ENCODE results near the gene ZBTB34.

ZBTB34 gene

DNA sequence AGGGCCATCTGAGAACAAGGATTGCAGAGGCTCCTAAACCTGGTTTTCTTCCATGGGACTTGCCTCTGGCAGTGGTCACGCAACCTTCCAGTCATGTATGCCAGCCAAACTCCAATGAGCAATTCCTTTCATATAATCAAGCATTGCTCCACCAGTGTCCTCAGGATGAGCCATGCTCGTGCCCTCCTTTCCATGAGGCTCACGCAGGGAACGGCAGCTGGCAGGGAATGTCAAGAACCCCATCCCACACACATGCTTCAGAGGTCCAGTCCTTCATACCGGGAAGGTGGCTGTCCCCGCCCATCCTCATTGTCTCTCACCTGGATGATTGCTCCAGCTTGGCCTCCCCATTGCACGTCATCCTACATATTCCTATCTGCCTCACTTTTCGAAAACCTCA, 13.4 kb upstream of the ZBTB34 start:
- DNase-seq = no peak

DNA sequence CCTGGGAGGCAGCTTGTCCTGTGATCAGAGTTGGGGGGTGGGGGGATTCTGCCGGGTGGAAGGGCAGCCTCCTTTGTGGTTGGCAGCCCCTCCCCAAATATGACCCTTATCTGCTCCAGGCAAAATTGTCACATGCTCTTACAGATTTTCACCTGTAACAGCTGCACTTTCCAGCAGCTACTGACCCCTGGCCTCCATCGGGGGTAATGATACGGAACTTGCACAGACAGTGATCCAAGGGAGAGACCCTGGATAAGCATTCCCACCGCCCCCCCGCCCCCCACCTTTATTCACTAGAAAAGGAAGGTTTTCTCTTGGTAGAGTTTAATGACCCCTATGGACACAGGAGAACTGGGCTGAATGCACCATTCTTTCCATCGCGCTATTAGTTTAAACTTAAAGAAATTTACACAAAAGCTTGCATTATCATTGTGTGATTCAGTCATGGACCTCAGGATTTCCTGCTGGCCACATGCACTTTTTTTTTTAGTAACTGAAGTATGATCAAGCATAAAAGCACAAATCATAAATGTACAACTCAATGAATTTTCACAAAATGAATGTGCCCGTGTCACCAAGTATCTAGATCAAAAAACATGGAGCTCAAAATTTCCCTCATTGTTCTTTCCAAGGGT, 10.7 kb upstream of the ZBTB34 start:
- DNase-seq = no peak

DNA sequence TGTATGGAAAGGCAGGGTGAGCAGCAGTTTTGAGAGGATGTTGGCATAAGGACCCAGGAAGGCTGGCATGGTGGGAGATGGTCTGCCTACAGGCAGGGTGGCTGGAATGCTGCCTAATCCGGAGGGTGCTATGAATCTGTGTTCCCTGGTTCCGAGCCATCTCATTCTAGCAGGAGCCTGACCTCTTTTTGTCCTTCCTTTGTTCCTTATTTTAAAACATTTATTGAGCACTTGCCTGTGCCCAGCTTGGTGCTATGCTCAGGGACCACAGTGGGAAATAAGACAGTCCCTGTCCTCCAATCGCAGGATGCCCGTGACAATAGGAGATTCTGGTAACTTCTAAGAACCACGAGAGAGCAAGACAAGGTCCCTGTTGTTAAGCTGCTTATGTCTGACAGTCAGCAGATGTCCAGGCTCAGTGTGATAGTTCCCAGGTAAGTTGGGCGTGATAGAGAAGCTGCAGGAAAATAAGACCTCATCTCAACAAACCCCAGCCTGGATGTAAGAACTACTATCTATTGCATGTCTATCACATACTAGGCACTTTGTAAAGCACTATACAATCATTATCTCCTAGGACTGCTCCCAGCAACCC, 9.1 kb upstream of the ZBTB34 start:
- no peak for DNase-seq

DNA sequence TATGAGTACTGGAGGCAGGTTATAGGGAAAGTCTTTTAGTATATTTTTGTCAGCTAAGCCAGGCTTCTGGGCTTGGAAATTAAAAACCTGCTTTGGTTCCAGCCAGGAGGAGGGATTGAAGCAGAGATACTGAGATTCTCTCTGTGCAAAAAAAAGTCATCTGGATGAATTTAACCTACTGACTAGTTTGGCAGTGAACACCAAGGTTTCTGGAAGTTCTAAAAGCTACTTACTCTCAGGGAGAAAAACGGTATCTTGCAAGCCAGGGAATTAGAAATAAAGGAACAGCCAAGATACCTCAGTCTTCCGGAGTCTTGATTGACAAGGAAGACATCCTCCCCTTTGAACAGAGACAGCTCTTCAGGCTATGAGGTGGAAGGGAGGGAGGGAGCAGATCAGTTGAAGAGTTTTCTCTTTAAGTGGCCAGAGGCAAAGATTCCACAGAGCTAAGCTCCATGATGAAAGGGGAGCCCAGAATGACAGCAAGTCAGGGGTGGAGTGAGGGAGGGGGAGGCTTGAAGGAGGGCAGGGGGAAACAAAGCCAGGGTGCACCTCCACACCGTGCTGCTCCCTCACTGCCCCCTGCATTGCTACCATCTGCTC, 8.3 kb upstream of the ZBTB34 start:
- no peak for DNase-seq

DNA sequence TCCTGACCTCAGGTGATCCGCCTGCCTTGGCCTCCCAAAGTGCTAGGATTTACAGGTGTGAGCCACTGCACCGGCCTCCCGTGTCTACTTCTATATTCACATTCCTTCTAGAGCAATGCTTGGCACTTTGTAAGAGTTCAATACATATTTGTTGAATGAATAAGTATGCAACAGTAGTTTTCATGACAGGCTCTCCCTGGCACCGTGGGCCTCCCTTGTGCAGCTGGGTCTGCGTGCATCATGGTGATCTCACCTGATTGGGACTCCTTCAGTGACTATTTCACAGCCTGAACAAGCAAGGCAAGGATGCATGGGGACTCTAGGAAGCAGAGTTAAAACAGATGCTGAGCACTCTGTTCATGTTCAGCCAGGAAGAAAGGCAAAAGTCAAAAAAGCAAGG, 6.8 kb upstream of the ZBTB34 start:
- no peak for DNase-seq

DNA sequence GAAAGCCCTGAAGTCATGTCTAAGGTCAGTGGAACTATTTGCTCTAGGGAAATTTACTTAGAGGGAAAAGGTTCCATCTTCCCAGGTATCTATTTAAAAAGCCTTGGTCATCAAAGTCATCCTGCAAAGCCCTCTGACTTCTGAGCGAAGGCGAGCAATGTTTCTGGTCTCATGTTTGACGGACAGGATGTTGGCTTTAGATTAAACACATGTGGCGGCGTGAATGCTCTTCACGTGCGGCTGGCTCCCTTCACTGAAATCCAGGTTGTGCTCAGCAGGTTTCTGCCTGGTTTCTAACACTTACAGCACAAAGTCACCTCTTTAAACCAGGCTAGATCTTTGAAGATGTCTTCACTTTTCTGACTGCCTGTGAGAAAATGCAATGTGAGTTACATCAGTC, 5.7 kb upstream of the ZBTB34 start:
- DNase-seq = no peak

DNA sequence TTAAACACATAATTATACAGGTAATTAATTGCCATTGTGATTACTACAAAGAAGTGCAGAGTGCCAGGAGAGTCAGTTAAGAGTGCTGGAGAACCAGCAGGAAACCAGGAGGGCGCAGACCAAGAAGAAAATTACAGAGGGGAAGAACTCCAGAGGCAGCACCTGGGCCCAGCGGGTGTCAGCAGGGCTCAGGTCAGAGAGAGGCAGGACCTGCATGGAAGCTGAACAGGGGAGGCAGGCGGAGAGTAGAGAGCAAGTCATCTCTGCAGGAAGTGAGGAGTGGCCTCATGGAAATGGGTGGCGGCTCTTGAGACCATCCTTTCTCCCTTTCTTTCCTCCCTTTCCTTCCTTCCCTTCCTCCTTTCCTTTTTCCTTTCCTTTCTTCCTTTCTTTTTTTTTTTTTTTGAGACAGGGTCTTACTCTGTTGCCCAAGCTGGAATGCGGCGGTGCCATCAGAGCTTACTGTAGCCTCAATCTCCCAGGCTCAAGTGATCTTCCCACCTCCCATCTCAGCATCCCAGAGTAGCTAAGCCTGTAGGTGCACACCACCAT, 4.0 kb upstream of the ZBTB34 start:
- no peak for DNase-seq

DNA sequence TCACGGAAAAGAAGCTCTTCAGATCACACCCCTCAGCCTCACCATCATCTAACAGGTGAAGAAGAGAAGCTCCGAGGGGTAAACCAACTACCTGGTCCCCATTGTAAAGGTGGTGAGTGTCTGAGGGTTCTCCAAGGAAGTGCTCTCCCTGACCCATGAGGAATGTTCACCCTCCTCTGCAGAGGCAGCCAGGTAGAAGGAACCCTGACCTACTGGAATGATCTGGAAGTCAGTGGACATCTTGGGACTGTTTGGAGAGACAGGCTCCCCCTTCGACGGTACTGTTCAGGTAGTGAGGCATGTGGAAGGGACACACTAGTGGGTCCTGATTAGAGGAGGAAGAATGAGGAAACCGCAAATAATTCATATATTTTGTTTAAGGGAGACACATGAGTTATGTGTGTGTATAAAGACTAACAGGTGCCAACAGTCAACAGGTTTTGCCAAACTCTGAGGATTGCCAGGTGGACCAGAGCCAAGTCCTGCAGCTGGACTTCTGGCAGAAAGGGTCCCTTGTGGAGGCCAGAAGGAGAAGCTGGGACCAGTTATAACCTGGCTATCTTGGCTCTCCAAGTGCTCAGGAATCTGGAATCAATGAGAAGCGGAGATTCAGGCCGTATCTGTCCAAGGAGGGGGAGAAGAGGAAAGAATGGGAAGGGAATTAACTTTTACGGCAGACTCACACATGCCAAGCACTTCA, 3.0 kb upstream of the ZBTB34 start:
- DNase-seq = no peak

DNA sequence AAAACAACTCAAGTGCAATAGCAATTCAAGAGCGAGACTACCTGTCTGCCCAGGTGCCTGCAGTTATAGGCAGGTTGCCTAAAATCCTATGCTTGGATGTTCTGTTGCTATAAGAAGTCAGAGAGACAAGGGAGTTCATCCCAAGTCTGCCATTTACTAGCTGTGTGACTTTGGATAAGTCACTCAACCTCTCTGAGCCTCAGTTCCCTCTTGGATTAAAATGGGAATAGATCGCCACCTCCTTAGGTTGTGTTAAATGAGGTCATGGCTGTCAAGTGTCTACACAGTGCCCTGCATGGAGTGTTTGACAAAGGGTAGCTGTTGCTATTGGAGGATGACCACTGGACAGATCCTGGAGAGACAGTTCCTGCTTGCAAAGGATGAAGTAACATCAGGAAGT, 1.3 kb upstream of the ZBTB34 start:
- no peak for DNase-seq

DNA sequence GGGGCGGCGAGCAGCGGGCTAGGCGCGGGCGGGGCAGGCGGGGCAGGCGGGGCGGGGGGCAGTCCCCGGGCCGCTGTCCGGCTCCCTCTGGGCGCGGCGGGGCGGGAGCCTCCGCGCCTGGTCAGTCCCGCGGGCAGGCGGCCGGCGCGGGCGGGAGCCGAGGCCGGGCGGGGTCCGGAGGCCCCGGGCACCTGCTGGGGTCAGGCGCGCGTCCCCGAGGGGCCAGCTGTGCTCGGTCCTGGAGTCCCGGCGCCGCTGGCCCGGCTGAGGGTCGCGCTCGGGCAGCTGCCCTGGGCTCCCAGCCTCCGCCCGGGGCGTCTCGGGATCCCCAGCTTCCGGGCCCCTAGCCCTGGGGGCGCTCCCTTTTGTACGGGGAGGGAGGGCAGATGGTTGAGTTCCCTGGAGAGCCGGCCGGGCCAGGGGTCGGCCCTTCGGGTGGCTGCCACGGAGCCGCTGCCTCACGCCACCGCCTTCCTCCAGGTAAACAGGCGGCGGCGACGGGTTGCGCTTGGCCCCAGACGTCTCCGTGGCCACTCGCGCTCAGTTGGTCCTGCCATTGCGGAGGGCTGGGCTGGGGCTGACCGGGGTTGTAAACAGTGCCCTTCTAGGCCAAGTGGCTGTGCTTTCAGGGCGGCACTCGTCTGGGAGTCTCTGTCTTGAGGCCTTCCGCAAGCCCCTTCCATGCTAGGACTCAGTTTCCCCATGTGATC, 473 bp downstream of the ZBTB34 start:
- DNase-seq = no peak

DNA sequence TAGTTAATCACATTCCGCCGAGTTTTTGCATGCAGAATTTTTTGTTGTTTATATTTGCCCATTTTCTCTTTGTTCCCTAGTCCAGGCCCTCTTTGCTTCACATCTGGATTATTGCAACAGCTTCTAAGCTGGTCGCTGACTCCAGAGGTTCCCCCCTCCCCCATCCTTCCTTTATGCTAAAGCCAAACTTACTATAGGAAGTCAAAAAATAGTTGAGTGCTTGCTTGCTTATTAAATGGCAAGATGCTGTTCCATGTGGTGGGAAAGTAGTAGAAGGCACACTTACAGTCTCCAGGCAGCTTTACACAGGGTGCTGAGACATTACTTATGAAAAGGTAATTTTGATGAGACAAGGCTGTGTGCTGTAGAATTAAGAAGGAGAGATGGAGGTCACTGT, 1.3 kb downstream of the ZBTB34 start:
- DNase-seq = no peak

DNA sequence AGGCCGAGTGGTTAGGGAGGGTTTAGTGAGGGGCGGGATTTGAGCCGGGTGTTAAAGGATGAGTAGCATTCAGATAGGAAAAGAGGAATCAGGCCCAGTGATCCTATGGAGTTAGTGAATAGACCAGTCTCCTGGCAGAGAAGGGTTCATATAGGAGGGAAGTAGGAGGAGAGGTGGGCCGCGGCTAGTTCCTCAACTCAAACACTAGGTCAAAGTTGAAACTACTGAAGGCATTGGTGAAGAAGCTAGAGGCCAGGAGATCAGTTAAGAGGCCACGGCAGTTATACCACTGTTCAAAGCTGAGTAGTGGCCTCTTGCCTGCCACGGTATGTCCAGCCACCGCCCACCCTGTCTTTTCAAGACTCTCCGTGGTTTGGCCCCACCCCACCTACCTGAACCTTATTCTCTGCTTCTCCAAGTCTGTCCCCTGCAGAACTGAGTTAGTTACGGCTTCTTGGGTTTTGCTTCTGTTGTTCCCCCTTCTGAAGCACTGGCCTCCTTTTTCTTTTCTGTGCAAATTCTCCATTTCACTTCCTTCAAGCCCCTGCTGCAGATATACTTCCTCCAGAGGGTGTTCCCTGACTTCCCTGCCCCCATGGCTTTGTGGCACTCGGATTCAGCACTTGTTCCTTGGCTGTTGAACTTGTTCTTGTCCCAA, 1.8 kb downstream of the ZBTB34 start:
- no peak for DNase-seq

DNA sequence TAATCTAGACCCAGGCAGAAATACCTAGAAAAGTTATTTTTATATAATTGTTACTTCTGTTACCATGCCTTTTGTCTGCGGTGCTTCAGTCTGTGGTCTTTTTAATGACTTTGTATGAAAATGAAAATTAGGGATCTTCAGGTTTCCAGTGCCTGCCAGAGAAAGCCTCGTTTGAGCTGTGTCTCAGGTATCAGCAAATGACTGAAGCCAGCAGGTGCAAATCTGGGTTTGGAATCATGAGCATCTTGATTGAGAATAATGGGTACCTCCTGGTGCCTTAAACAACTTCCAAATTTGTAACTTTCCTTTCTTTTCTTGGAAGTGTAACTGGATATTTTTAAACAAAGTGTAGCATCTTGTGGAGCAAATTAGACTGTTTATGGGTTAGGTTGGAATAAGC, 4.3 kb downstream of the ZBTB34 start:
- no peak for DNase-seq

DNA sequence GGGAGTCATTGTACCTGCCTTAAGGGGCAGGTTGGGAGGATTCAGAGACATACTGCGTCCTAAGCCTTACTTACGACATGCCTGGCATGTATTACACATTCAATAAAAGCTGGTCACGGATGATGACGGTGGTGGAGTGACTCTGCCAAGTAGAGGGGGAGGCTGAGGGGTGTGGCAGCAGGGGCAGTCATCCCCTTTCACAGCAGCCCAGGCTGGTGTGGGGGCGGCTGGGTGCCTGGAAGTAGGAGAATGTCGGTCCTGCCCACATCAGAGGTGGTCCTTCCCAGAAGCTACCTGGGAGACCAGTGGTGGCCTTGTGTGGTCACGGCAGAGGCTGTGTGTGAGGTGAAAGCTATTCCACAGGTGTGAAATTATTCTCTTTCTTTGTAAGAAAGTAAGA, 8.9 kb downstream of the ZBTB34 start:
- no peak for DNase-seq

DNA sequence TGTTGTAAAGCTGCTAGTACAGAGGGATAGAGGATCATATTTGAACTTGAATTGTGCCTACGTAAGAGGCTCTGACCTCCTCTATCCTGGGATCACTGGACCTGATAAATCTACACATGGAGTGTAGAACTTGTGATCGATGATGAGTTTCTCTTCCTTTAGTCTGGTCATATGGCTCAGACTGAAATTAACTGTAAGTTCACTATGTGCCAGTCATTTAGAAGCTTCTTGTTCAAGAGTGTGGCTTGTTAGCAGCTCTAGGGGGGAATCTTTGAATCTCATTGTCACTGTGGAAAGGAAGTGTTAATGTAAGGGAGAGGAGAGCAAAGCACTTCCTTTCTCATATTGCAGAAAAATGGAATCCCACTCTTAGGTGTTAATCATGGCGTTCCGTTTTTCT, 12.1 kb downstream of the ZBTB34 start:
- DNase-seq = no peak

DNA sequence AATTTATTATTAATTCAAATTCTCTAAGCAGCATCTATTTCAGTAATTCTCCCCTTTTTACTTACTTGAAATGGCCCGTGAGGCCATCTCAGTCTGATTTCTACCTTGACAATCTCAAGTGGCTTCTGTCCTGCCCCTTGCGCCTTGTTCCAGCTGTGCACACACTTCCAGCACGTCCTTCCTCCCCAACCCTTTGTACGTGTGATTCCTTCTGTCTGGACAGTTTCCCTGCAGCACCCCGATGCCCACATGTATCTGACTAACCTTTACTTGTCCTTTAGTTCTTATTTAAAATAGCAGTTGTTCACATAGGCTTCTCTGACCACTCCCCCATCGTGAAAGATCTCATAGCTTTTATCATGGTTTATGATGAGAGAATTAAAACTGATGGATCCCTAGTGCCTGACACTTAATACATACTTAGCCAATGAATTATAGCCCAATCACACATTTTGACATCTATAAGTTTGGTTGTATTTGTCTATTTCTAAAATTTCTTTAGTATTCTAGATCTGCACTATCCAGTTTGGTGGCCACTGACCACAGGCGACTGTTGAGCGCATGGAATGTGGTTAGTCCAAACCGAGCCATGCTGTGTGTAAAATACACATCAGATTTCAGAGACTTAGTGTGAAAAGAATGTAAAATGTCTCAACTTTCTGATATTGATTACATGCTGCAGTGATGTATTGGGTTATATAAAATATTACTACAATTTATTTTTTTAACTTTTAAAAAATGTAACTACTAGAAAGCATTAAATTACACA, 14.3 kb downstream of the ZBTB34 start:
- no peak for DNase-seq

DNA sequence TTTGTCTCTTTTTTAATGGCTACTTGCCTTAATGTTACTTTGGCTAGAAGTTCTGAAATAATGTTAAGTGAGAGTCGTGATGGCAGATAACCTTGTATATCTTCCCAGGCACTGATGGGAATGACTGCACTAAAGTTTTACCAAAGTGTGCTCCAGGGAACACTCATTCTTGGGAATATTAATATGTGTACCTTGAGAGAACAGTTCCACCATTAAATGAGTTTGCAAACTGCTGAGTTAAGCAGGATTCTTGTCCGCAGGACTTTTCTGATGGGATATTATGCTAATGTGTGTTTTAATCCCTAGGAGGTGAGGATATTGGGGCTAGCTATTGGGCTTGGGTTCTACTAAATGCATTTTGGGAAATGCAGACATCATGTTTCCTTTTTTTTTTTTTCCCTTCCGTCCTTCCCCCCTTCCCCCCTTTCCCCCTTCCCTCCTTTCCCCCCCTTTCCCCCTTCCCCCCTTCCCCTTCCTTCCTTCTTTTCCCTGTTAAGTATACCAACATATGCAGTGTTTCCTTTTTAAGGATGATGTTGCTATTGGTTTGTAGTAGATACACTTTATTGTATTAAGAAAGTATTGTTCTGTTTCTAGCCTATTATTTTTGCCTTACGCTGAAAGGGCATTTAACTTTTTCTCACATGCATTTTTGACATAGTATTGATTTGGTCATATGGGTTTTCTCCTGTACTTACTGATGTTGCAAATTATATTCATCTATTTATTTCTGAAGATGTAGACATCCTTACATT, 15.5 kb downstream of the ZBTB34 start:
- DNase-seq = no peak

DNA sequence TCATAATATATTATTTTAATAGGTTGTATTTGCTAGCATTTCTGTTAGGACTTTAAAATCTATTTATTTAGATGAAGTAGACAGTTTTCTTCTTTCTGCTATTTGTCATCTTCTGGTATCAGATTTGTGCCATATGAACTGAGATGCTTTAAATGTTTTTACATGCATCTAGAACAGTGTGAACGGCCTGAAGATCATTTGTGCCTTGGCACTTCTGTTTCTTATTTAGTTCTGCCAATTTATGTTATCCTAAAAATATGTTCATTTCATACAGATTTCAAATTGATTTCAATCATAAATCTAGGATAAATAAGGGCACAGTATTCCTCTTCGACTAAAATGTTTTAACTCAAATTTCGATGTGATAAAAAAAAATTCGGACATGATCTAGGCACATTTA, 16.1 kb downstream of the ZBTB34 start:
- DNase-seq = no peak

DNA sequence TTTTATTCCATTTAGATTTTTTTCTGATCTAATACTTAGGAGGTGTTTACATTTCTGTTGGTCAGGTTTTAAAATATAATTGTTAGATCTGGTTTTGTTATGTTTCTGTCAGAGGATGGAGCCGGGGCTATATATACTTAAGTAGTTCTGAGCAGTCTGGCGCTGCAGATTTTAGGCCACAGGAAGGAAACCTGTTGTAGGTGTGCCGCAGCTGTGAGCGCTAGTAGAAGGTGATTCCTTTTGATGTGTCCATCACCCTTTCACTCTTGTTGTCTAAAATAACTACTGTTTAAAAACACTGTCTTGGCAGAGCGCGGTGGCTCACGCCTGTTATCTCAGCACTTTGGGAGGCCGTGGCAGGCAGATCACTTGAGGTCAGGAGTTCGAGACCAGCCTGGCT, 17.0 kb downstream of the ZBTB34 start:
- no peak for DNase-seq

DNA sequence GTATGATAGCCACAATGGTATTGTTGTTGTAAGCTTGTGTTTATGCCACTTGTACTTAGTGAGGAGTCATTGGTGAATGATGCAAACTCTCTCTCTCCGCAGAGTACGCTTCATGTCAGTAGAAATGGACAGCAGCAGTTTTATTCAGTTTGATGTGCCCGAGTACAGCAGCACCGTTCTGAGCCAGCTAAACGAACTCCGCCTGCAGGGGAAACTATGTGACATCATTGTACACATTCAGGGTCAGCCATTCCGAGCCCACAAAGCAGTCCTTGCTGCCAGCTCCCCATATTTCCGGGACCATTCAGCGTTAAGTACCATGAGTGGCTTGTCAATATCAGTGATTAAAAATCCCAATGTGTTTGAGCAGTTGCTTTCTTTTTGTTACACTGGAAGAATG, 18.8 kb downstream of the ZBTB34 start:
- no peak for DNase-seq

Measured in NCI-H1930 (cell line).